Ascending aorta (tissue), 2 donors: ENCODE results near the gene CHD5. TPM values are rescaled to one million over a fixed set of nuclear protein-coding genes. Genes with fewer than 3 reads are reported as not detected.

Source experiments
- DNase-seq, 2 donors: peaks; one replicate each; pipeline ENCODE4 v3.0.0-alpha.2; 2019; ENCODE audit warnings: low spot score in 2 of 2
- H3K27ac ChIP-seq, 2 donors: fragments of 200-600 bp; sonication (generic); one replicate each; pipeline ENCODE4 v1.5.1; 2016 to 2017; ENCODE audit warnings: mild to moderate bottlenecking in 1 of 2
- H3K27me3 ChIP-seq: fragments of 200-600 bp; sonication (generic); one replicate; pipeline ENCODE4 v1.5.1; 2017
- H3K36me3 ChIP-seq, 2 donors: fragments of 200-600 bp; sonication (generic); one replicate each; pipeline ENCODE4 v1.5.1; 2016
- H3K4me1 ChIP-seq, 2 donors: fragments of 200-600 bp; sonication (generic); one replicate each; pipeline ENCODE4 v1.5.1; 2016 to 2017; ENCODE audit warnings: mild to moderate bottlenecking in 1 of 2
- H3K4me3 ChIP-seq, 2 donors: fragments of 200-600 bp; sonication (generic); one replicate each; pipeline ENCODE4 v1.5.1; 2016 to 2017; ENCODE audit warnings: mild to moderate bottlenecking in 1 of 2
- H3K9me3 ChIP-seq, 2 donors: fragments of 200-600 bp; sonication (generic); one replicate each; pipeline ENCODE4 v1.5.1; 2016
- intact Hi-C: fragments of 100-400 bp; cut with DNase I; formaldehyde crosslinking; loops from one replicate; pipeline ENCODE4 v1.15.1; 2023
- total RNA-seq: library from RNA; depleted of rRNA; stranded (reverse); fragments of >200 nt; gene quantifications from one replicate; pipeline ENCODE4 v1.1.0, GENCODE V29; 2016
- TF ChIP-seq, protein P1 (sequence below), 3 experiments: fragments of 200-600 bp in 2 of 3; fragments of 450-650 bp in 1 of 3; sonication (generic) in 2 of 3; IDR thresholded peaks; one replicate each; pipeline ENCODE4 v1.5.1; 2016 to 2019; ENCODE audit warnings: antibody characterized with exemption in 3 of 3, mild to moderate bottlenecking in 1 of 3, moderate library complexity in 1 of 3

The CHD5 gene
- total RNA-seq, 1 donor from 2014 or later: 4.0 TPM

DNA sequence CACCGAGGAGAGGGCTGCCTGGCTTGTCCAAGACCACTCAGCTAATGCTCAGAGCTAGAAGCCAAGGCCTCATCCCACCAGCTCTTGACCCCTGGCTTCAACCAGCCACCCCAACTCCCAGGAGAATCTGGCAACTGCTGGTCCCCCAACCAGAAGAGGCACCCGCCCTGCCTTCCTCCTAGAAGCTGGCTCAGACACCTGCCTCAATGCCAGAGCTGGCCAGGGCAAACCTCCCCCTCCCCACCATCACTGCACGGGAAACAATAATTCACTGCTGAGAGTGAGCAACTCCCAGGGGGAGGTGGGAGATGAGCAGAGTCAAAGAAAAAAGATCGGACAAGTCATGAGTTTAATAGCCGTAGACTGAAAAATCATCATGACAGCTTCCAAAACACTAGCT is 3.3 kb downstream of the CHD5 start:
- no peaks in the 10 kb centered on the region for H3K9me3 ChIP-seq
- H3K4me1 ChIP-seq: peaks cover 8 to 9% of the 10 kb centered on the region in 2 donors
- H3K27ac ChIP-seq: no peak overlapping the region
- intact Hi-C loops: loop anchor here (5.0 kb wide), 1 partner anchor 184 kb away; the partner anchor contains the start of gene NPHP4
- no peak overlapping the region for H3K4me3 ChIP-seq
- no peak for DNase-seq
- H3K36me3 ChIP-seq: no peaks in the 10 kb centered on the region
- TF ChIP-seq, protein P1, sequence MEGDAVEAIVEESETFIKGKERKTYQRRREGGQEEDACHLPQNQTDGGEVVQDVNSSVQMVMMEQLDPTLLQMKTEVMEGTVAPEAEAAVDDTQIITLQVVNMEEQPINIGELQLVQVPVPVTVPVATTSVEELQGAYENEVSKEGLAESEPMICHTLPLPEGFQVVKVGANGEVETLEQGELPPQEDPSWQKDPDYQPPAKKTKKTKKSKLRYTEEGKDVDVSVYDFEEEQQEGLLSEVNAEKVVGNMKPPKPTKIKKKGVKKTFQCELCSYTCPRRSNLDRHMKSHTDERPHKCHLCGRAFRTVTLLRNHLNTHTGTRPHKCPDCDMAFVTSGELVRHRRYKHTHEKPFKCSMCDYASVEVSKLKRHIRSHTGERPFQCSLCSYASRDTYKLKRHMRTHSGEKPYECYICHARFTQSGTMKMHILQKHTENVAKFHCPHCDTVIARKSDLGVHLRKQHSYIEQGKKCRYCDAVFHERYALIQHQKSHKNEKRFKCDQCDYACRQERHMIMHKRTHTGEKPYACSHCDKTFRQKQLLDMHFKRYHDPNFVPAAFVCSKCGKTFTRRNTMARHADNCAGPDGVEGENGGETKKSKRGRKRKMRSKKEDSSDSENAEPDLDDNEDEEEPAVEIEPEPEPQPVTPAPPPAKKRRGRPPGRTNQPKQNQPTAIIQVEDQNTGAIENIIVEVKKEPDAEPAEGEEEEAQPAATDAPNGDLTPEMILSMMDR (IDR thresholded peaks at IDR 0.05): no peak
- no peaks in the 10 kb centered on the region for H3K27me3 ChIP-seq

GRCh38 chr1:6175411-6175828 is 4.7 kb downstream of the CHD5 start:
- TF ChIP-seq, protein P1 (IDR thresholded peaks at IDR 0.05): no peak
- intact Hi-C loops: loop anchor here (5.0 kb wide), 1 partner anchor 183 kb away; the partner anchor contains the start of gene NPHP4
- no peak for DNase-seq
- H3K4me1 ChIP-seq: peaks cover 8 to 9% of the 10 kb centered on the region in 2 donors
- H3K36me3 ChIP-seq: no peaks in the 10 kb centered on the region
- no peak overlapping the region for H3K4me3 ChIP-seq
- H3K9me3 ChIP-seq: no peaks in the 10 kb centered on the region
- H3K27ac ChIP-seq: no peak overlapping the region
- no peaks in the 10 kb centered on the region for H3K27me3 ChIP-seq

DNA sequence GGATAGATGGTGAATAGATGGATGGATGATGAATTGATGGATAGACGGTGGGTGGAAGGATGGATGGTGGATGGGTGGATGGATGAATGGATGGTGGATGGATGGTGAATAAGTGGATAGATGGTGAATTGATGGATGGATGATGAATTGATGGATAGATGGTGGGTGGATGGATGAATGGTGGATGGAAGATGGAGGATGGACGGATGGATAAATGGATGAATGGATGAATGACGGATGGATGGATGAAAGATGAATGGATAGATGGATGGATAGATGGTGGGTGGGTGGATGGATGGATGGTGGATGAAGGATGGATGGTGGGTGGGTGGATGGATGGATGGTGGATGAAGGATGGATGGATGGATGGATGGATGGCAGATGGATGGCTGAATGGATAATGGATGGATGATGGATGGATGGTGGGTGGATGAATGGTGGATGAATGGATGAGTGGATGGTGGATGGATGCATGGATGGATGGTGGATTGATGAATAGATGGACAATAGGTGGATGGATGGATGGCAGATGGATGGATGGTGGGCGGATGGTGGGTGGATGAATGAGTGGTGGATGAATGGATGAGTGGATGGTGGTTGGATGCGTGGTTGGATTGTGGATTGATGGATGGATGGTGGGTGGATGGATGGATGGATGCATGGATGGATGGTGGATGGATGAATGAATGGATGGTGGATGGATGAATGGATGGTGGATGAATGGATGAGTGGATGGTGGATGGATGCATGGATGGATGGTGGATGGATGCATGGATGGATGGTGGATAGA is 5.3 kb downstream of the CHD5 start:
- Histone ChIP-seq H3K9me3 (no peaks in the 10 kb centered on the region), H3K4me3 (no peak overlapping the region), H3K27ac (no peak overlapping the region), H3K4me1 (peaks cover 8 to 9% of the 10 kb centered on the region in 2 donors), H3K36me3 (no peaks in the 10 kb centered on the region), H3K27me3 (no peaks in the 10 kb centered on the region)
- intact Hi-C loops: loop anchor here (5.0 kb wide), 1 partner anchor 183 kb away; the partner anchor contains the start of gene NPHP4
- TF ChIP-seq, protein P1 (IDR thresholded peaks at IDR 0.05): no peak
- DNase-seq: no peak

- no peak for DNase-seq
- intact Hi-C loops: no loop called here
- Histone ChIP-seq H3K27me3 (no peaks in the 10 kb centered on the region), H3K4me1 (no peaks in the 10 kb centered on the region), H3K36me3 (no peaks in the 10 kb centered on the region), H3K9me3 (no peaks in the 10 kb centered on the region), H3K4me3 (no peak overlapping the region), H3K27ac (no peak overlapping the region)
- TF ChIP-seq, protein P1 (IDR thresholded peaks at IDR 0.05): no peak
Observed at GRCh38 chr1:6172549-6172948, 7.6 kb downstream of the CHD5 start.

DNA sequence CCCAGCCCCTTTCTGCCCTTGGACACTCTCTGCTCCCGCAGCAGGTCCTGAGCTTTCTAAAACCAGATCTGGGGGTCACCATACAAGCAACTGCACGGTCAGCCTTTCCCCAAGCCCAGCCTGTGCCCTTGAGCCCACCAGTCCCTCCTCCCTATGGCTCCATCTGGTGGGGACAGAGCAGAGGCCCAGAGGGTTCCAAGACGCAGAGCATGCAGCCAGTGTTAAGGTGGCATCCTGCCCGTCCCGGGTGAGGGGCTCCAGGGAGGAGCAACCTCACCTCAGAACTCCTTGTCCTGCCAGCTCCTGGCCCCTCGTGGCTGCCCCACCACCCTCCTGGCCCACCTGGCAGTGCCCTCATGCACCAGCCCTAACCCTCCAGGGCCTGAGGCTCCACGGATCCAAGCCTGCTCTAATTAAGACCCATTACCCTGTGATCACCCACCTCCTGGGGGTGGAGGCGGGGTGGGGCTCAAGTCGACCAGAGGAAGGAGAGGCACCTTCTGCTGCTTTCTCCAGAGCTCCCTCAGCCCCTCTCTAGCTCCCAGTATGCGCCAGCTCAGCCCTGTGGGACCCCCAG is 8.5 kb downstream of the CHD5 start:
- Histone ChIP-seq H3K4me3 (no peak overlapping the region), H3K9me3 (no peaks in the 10 kb centered on the region), H3K4me1 (no peaks in the 10 kb centered on the region), H3K27me3 (no peaks in the 10 kb centered on the region), H3K36me3 (no peaks in the 10 kb centered on the region), H3K27ac (no peak overlapping the region)
- no peak for DNase-seq
- TF ChIP-seq, protein P1 (IDR thresholded peaks at IDR 0.05): no peak
- intact Hi-C loops: no loop called here
